Hepatocyte (in vitro differentiated cells): Measurements from ENCODE around the gene GLRA2. TPM values are rescaled to one million over a fixed set of nuclear protein-coding genes. Genes with fewer than 3 reads are reported as not detected.

Experiments used
- DNase-seq: peaks from one replicate; pipeline ENCODE4 v3.0.0-alpha.2; 2016; ENCODE audit warnings: low spot score
- H2AFZ ChIP-seq: fragments of 200-600 bp; sonication (generic); 2 replicates; pipeline ENCODE4 v1.6.0; 2016; ENCODE audit warnings: antibody characterized with exemption, mild to moderate bottlenecking
- H3K27ac ChIP-seq: fragments of 200-600 bp; sonication (generic); 2 replicates; pipeline ENCODE4 v1.5.1; 2016; ENCODE audit warnings: mild to moderate bottlenecking
- H3K27me3 ChIP-seq: fragments of 200-600 bp; sonication (generic); 2 replicates; pipeline ENCODE4 v1.6.1; 2016
- H3K36me3 ChIP-seq: fragments of 200-600 bp; sonication (generic); replicated peaks from 2 replicates; pipeline ENCODE4 v1.5.1; 2016; ENCODE audit warnings: low read depth; ENCODE audit not compliant: insufficient read depth
- H3K4me1 ChIP-seq: fragments of 200-600 bp; sonication (generic); 2 replicates; pipeline ENCODE4 v1.5.1; 2016; ENCODE audit warnings: mild to moderate bottlenecking, moderate library complexity; ENCODE audit not compliant: insufficient read depth
- H3K4me2 ChIP-seq: fragments of 200-600 bp; sonication (generic); 2 replicates; pipeline ENCODE4 v1.6.0; 2016
- H3K4me3 ChIP-seq: fragments of 200-600 bp; sonication (generic); 2 replicates; pipeline ENCODE4 v1.5.1; 2016; ENCODE audit warnings: mild to moderate bottlenecking
- H3K79me2 ChIP-seq: fragments of 200-600 bp; sonication (generic); 2 replicates; pipeline ENCODE4 v1.6.0; 2017; ENCODE audit warnings: mild to moderate bottlenecking
- H3K9me2 ChIP-seq: fragments of 200-600 bp; sonication (generic); replicated peaks from 2 replicates; pipeline ENCODE4 v1.6.0; 2017; ENCODE audit warnings: mild to moderate bottlenecking; ENCODE audit not compliant: insufficient read depth
- H3K9me3 ChIP-seq: fragments of 200-600 bp; sonication (generic); 2 replicates; pipeline ENCODE4 v1.5.1; 2016; ENCODE audit warnings: low read depth, mild to moderate bottlenecking
- H4K20me1 ChIP-seq: fragments of 200-600 bp; sonication (generic); 2 replicates; pipeline ENCODE4 v1.6.0; 2016; ENCODE audit warnings: mild to moderate bottlenecking; ENCODE audit not compliant: insufficient read depth, poor library complexity, severe bottlenecking
- CTCF ChIP-seq: fragments of 200-600 bp; sonication (generic); IDR thresholded peaks from 2 replicates; pipeline ENCODE4 v1.5.1; 2016; ENCODE audit warnings: antibody characterized with exemption, mild to moderate bottlenecking; ENCODE audit not compliant: poor library complexity
- EZH2 ChIP-seq: fragments of 200-600 bp; sonication (generic); IDR thresholded peaks from 2 replicates; pipeline ENCODE4 v1.6.1; 2016; ENCODE audit warnings: antibody characterized with exemption, mild to moderate bottlenecking, borderline replicate concordance
- EZH2phosphoT487 ChIP-seq: fragments of 200-600 bp; sonication (generic); IDR thresholded peaks from one replicate; pipeline ENCODE4 v1.6.1; 2018; ENCODE audit warnings: antibody characterized with exemption, mild to moderate bottlenecking, low read depth, moderate library complexity; ENCODE audit not compliant: unreplicated experiment, severe bottlenecking
- WGBS: methylation state at CpG from one replicate; pipeline ENCODE4 v1.1.6; 2016; ENCODE audit warnings: low lambda C conversion rate; ENCODE audit errors: missing lambda C conversion rate; 5-methylcytosine and 5-hydroxymethylcytosine counted together
- polyA plus RNA-seq: library from polyadenylated mRNA; unstranded; fragments of >200 nt; fragmentation: Nextera tagmentation; extraction: Ambion mirVana; gene quantifications from 2 replicates; pipeline ENCODE4 v1.2.1, GENCODE V29; 2016
- total RNA-seq: library from RNA; depleted of rRNA; stranded (reverse); fragments of >200 nt; gene quantifications from 2 replicates; pipeline ENCODE4 v1.2.3, GENCODE V29; 2014

Gene GLRA2
- total and polyA plus RNA-seq, 2 experiments from 2014 or later = not detected

- no peak overlapping the region for H2AFZ ChIP-seq
- no peaks in the 10 kb centered on the region for H3K4me1 ChIP-seq
- no peak for DNase-seq
- no peaks in the 10 kb centered on the region for H3K79me2 ChIP-seq
- H3K27ac ChIP-seq = no peak overlapping the region
- no peaks in the 10 kb centered on the region for H4K20me1 ChIP-seq
- WGBS = 62% methylated on average over 2 of the region's 2 CpGs
- H3K9me2 ChIP-seq = no peaks in the 10 kb centered on the region
- no peak for TF ChIP-seq CTCF
- no peak for TF ChIP-seq EZH2phosphoT487
- no peak for TF ChIP-seq EZH2
- H3K27me3 ChIP-seq = no peaks in the 10 kb centered on the region
- H3K9me3 ChIP-seq = no peaks in the 10 kb centered on the region
- no peak overlapping the region for H3K4me3 ChIP-seq
- no peak overlapping the region for H3K4me2 ChIP-seq
- H3K36me3 ChIP-seq = no peaks in the 10 kb centered on the region
Measured at GRCh38 chrX:14660970-14661369, 131.6 kb downstream of the GLRA2 start.

- no peaks in the 10 kb centered on the region for H3K9me2 ChIP-seq
- H3K79me2 ChIP-seq = no peaks in the 10 kb centered on the region
- no peak for DNase-seq
- H2AFZ ChIP-seq = no peak overlapping the region
- H3K4me2 ChIP-seq = no peak overlapping the region
- no peak for TF ChIP-seq CTCF
- no peak for TF ChIP-seq EZH2phosphoT487
- TF ChIP-seq EZH2 = no peak
- no peaks in the 10 kb centered on the region for H4K20me1 ChIP-seq
- no peaks in the 10 kb centered on the region for H3K27me3 ChIP-seq
- 83% methylated on average over 1 of the region's 1 CpG for WGBS
- no peak overlapping the region for H3K27ac ChIP-seq
- no peak overlapping the region for H3K4me3 ChIP-seq
- H3K4me1 ChIP-seq = no peaks in the 10 kb centered on the region
- no peaks in the 10 kb centered on the region for H3K9me3 ChIP-seq
- H3K36me3 ChIP-seq = no peaks in the 10 kb centered on the region
Measured at GRCh38 chrX:14670819-14671218, 141.5 kb downstream of the GLRA2 start.

- H3K27me3 ChIP-seq = no peaks in the 10 kb centered on the region
- H2AFZ ChIP-seq = no peak overlapping the region
- no peaks in the 10 kb centered on the region for H3K9me3 ChIP-seq
- WGBS = 75% methylated on average over 5 of the region's 5 CpGs
- no peak overlapping the region for H3K4me2 ChIP-seq
- H3K79me2 ChIP-seq = no peaks in the 10 kb centered on the region
- no peak overlapping the region for H3K27ac ChIP-seq
- no peaks in the 10 kb centered on the region for H4K20me1 ChIP-seq
- no peaks in the 10 kb centered on the region for H3K36me3 ChIP-seq
- DNase-seq = no peak
- H3K4me1 ChIP-seq = no peaks in the 10 kb centered on the region
- no peak for TF ChIP-seq EZH2
- no peak for TF ChIP-seq CTCF
- no peak for TF ChIP-seq EZH2phosphoT487
- H3K4me3 ChIP-seq = no peak overlapping the region
- H3K9me2 ChIP-seq = no peaks in the 10 kb centered on the region
Measured at GRCh38 chrX:14672611-14673172, 143.4 kb downstream of the GLRA2 start.

- DNase-seq = no peak
- Histone ChIP-seq H4K20me1 (no peaks in the 10 kb centered on the region), H3K27me3 (no peaks in the 10 kb centered on the region), H3K36me3 (no peaks in the 10 kb centered on the region), H3K4me1 (no peaks in the 10 kb centered on the region), H3K9me2 (no peaks in the 10 kb centered on the region), H3K9me3 (no peaks in the 10 kb centered on the region), H2AFZ (no peak overlapping the region), H3K4me3 (no peak overlapping the region), H3K79me2 (no peaks in the 10 kb centered on the region), H3K4me2 (no peak overlapping the region), H3K27ac (peak overlapping the region; percentile 9)
- 90% methylated on average over 1 of the region's 1 CpG for whole genome bisulfite sequencing
- no peak for TF ChIP-seq EZH2
- no peak for TF ChIP-seq CTCF
- TF ChIP-seq EZH2phosphoT487 = no peak
Measured at GRCh38 chrX:14673236-14673635, 143.9 kb downstream of the GLRA2 start.
